ENCODE data around the gene FOXRED2.

The FOXRED2 gene

DNA sequence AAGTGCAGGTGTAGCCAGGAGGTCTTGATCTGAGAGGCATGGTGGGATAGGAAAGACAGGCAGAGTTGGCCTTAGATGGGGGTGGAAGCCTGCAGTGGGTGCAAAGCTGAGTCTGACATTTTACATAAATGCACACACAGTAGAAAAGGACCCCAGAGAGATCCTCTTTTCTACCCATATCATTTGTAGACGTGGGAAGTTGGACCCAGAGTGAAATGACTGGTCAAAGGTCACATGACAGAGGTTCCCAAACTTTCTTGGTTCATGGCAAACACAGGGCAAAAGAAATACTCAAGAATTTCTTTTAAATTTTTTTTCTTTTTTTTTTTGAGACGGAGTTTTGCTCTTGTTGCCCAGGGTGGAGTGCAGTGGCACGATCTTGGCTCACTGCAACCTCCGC, 6.2 kb upstream of the FOXRED2 start:
- no peak for DNase-seq

- DNase-seq = no peak
Measured at GRCh38 chr22:36512333-36512732, 5.5 kb upstream of the FOXRED2 start.

GRCh38 chr22:36510966-36511881, 4.4 kb upstream of the FOXRED2 start:
- DNase-seq = no peak

DNA sequence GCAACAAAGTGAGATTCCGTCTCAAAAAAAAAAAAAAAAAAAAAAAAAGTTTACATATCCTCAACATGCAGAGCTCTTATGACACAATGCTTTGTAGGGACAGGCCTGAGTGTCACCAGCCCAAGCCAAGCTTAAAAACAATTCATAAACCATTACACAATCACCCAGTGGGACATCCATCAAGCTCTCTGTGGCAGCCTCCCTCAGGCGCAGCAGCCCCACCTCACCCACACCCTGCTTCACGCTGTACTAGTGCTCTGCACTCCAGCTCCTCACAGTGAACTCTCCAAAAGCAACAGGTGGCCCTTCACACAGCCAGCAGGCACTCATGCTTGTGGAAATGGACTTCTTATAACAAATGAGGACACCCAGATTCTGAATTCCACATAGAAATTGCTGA, 3.5 kb upstream of the FOXRED2 start:
- no peak for DNase-seq

DNA sequence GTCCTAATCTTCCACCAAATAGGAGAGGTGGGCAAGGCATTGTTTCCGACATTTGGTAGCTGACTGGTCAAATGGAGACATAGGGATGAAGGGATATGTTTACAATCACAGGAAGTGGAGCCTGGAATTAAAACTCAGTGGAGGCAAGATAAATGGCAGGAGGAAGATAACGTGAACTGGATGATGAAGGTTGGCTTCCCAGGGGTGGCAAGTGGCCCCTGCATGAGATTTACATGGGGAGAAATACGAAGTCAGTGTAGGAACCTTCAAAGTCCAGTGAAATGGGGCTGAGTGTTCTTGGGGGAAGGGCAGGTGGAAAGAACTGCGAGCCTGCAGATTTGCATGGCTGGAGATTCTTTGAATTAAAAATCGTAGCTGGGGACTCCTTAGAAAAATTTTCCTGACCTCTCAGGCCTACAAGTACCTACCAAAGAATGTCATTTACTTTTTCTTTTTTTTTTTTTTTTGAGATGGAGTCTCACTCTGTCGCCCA, 724 bp upstream of the FOXRED2 start:
- no peak for DNase-seq

GRCh38 chr22:36505998-36506635, 723 bp downstream of the FOXRED2 start:
- no peak for DNase-seq

- DNase-seq = no peak
Measured at GRCh38 chr22:36497910-36498665, 8.8 kb downstream of the FOXRED2 start.

DNA sequence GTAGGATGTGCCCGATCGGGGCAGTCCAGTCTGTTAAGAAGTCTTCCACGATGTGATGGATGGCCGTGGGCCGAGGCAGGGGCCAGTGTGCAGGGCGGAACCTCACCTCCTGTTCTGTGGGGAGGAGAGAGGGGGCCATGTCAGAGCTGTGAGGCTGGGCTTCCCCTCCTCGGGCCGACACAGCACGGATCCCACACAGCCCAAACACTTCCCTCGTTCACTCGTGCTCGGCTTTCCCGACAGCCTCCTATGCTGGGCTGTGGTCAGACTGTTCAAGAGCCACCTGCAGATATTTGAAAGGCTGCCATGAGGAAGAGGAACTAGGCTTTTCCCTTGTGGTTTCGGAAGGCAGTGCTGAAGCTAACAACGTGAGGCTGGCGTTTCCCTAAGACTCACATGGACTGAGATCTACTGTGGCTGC, 13.1 kb downstream of the FOXRED2 start:
- DNase-seq = peak; percentile 74

- DNase-seq = no peak
Measured at GRCh38 chr22:36492109-36492508, 14.7 kb downstream of the FOXRED2 start.

DNA sequence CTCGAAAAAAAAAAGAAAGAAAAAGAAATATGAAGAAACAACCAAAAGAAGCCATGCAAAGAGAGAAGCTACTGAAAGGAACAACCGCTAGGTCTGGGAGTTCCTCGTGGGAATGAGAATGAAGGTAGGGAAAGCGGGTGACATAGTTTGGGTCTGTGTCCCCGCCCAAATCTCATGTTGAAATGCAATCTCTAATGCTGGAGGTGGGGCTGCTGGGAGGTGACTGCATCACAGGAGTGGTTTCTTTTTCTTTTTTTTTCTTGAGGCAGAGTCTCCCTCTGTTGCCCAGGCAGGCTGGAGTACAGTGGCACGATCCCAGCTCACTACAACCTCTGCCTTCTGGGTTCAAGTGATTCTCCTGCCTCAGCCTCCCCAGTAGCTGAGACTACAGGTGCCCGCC, 15.7 kb downstream of the FOXRED2 start:
- DNase-seq = no peak

DNA sequence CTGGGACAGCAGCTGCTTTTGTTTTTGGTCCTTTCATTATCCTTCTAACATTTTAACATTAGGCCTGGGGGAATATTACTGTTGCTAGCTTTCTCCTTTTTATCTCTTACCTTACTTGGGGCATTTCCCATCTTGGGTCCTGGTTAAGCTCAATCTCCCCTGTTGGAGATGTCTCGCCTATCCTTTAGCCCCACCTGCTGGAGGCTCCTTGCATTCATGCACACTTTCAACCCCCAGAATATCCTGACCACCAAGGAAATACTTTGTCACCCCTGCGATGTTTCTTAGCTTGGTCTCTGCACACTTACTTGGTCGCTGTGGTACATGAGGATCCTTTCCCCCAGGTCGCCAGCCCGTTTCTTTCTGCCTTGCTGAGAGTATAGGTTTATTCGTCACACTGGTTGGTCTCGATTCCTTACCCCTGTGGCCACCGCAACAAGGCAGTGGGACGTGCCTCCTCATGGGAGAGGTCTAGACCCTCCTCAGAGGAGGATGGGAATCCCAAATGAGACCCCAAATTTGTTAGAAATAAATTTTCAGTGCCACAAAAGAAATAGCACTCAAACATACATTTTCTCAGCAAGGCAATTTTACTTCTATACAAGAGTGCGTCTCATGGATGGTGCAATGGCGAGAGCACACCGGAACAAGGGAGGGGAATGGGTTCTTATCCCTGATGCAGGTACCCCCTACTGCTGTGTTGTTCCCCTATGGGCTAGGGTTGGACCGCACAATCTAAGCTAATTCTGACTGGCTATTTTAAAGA, 20.0 kb downstream of the FOXRED2 start:
- no peak for DNase-seq

DNA sequence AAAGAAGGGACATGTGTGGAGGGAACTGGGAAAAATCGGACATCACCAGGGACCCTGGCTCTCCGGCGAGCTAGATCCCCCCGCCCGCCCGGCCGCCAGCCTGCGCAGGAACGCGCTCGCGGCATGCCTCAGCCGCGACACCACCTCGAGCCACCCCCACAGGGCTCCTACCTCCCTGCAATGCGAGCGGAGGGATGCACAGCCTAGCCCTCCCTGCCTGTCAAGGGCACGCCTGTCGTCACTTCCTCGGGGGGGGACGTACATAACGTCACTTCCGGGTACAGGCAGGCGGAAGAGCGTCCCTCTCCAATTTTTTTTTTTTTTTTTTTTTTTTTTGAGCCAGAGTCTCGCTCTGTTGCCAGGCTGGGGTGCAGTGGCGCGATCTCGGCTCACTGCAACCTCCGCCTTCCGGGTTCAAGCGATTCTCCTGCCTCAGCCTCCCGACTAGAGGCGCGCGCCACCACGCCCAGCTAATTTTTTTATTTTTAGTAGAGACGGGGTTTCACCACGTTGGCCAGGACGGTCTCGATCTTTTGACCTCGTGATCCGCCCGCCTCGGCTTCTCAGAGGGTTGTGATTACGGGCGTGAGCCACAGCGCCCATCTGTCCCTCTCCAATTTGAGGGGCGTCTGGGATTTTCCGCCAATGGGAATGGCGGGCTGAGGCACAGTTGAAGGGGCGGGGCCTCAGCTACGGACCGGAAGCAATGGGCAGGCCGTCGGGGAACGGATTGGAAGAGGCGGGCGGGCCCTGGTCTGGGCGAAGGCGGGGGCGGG, 25.3 kb downstream of the FOXRED2 start, which contains the start of gene TXN2:
TXN2 (minus strand) TSS at position 248 of the 776 bp plus-strand sequence. CDS start 803 bp downstream, outside the sequence.
- DNase-seq = peak; percentile 94

DNA sequence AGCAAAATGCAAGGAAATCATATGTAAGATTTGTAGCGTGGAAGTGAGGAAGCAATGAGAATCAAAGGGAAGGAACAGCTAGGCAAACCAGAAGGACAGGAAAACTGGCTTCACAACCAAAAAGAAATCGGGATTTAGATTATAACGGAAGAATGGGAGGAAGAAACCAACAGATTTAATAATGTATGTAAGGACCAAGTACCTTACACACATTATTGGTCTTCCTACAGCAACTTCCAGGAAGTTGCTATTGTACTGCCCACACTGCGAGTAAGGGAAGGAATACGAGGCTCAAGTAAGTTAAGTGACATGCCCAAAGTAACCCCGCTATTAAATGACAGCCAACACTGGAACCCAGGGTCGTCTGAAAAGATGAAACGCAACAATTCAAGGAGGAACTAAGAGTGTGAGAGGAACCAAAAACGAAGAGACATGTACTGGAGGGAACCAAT, 25.9 kb downstream of the FOXRED2 start:
- DNase-seq = no peak

DNA sequence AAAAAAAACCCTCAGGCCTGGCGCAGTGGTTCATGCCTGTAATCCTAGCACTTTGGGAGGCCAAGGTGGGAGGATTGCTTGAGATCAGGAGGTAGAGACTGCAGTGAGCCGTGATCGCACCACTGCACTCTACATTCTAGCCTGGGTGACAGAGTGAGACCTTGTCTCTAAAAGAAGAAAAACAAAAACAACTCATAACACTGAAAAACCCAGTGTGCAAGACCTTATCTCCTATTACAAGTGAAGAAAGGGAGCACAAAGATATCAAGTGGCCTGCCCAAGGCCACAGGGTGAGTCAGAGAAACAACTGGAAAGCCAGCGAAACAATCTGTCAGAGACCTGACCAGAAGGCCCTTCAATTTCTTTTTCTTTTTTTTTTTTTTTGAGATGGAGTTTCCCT, 27.9 kb downstream of the FOXRED2 start:
- DNase-seq = no peak

DNA sequence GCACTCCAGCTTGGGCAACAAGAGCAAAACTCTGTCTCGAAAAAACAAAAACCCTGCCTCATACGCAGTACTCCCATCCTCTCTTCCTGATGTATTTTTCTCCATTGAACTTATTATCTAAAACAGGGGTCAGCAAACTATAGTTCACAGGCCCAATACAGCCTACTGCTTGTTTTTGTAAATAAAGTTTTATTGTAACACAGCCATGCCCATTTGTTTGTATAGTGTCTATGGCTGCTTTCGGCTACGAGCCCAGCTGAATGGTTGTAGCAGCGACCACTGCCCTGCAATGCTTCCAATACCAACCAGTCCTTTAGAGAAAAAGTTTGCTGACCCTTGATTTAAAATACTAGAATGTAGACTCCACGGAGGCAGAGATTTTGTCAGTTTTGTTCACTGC, 31.5 kb downstream of the FOXRED2 start:
- DNase-seq = no peak

DNA sequence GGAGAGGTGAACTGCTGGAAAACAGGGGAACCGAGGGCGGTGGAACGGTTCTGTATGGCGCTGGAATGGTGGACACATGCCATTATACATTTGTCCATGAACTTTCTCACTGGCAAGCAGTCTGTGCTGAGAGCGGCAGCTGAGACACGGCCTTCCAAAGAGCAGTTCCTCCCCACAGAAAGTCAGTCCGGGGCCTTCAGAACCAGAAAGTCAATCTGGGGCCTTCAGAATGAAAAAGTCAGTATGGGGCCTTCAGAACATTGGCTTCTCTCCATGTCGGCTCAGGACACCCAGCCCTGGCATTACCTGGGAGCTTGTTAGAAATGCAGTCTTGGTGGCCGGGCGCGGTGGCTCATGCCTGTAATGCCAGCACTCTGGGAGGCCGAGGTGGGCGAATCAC, 34.2 kb downstream of the FOXRED2 start:
- DNase-seq = no peak

DNA sequence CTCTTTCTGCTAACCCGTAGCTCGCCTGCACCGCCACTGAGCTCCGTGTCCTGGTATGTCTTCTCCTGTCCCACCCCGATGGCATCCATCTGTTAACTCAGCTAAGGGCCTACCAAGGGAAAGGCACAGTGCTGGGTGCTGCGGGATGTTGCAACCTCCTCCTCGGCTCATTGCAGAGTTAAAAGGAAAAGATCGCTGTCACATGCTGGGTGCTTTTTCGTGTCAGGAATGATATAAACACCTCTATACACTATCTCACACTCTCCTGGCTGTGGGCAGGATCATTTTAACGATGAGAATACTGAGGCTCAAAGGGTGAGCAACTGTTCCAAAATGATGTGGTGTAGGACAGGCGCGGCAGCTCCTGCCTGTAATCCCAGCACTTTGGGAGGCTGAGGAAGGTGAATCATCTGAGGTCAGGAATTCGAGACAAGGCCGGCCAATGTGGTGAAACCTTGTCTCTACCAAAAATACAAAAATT, 35.5 kb downstream of the FOXRED2 start:
- no peak for DNase-seq

DNA sequence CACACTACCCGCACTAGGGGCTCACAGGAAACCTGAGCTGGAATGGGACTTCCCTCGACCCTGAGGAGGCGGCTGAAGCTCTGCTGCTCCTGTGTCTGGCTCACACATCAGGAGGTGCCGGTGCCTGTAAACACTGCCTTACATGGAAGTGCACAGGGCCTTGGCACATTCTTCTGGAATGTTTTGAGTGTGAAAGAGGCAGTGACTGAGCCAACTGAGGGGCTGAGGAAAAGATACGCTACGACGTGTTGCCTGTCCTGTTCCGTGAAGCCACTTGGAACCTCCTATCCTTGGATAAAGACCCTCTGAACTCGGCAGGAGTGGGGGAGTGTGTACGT, 35.9 kb downstream of the FOXRED2 start:
- DNase-seq = no peak

DNA sequence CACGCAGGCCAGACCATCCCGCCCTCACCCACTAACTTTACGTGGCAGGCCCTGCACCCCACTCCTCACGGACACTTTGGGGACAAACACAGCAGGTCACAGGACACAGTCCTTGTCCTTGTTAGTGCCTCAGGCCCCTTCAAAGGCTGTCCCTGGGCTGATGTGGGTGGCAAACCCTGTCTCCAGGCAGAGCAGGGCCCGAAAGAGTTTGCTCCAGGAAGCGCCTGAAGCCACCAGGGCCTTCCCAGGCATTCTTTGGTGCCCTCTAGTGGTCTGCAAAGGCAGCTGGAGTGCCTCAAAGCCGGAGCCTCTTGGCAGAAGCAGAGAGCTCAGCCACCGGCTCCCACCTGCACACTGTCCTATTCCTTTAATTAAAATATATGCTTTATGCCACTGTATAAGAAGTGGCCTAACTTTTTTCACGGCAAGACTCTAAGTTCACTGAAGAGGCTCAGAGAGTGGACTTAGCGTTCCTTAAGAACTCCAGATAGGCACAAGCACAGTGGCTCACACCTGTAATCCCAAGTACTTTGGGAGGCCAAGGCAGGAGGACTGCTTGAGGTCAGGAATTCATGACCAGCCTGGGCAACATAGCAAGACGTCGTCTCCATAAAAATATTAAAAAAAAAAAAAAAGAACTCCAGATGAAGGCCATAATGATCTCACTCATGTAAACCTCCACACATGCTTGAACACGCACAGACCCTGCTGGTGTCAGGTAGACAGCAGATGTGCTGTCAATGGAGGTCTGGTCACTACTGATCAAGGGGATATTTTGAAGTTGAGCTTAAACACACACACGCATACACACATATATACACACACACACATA, 36.5 kb downstream of the FOXRED2 start:
- peak; percentile 68 for DNase-seq

- DNase-seq = no peak
Measured at GRCh38 chr22:36469094-36469710, 37.6 kb downstream of the FOXRED2 start.
